ENCODE data around the gene TACC2.

The TACC2 gene

DNA sequence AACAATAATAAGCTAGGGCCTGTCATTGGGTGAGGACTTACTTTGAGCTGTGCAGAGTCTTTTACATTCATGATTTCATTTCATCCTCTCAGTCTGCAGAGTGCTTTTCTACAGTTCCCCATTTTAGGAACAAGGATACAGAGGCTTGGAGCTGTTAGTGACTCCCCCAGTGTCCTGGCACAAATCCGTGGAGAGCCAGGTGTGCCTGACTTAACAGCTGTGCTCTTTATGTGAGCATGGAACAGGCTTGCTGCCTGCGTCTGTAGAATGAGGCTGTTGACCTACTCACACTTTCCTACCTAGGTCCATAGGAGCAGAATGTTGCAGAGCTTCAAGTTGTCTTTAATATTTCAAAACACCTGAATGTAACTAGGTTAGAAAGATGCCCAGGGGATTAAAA lies 231.8 kb downstream of the TACC2 start:
- no peak for DNase-seq (ENCODE audit: low read depth in 2 of 2)

DNA sequence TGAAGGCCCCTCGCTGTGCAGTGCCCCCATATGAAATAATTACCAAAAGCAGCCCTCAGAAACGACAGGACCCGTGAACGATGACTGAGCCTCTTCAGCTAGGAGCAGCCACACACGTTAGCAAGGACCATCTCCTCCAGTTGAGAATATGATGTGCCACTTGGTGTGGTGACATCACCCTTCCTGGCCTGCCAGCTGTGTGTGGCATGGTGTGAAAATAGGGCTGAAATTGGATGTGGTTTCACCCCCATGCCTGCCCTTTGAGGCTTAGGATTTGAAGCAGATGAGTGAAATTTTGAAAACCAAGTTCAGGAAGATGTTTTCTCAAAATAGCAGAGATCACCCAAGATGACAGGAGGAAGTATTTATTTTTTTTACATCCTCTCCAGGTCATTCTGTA lies 233.0 kb downstream of the TACC2 start:
- no peak for DNase-seq (ENCODE audit: low read depth in 2 of 2)

DNA sequence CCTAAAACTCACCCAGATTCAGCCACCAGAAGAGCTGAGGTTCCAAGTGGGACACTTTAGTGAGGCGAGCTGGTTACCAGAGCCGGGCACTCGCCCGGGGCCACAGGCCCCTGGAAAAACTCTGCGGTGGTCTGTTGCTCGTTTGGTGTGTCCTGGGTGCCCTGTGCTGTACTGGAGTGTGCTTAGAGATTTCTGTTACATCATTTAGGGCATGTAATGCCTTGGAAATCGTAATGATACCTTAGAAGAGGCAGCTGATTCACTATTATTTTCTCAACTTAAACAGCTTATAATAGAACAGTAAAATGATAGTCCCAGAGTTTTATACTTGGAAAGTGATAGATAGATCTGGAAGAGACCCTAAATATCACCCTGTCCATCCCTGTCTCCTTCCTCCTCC lies 233.7 kb downstream of the TACC2 start:
- DNase-seq (ENCODE audit: low read depth in 2 of 2) = no peak

DNA sequence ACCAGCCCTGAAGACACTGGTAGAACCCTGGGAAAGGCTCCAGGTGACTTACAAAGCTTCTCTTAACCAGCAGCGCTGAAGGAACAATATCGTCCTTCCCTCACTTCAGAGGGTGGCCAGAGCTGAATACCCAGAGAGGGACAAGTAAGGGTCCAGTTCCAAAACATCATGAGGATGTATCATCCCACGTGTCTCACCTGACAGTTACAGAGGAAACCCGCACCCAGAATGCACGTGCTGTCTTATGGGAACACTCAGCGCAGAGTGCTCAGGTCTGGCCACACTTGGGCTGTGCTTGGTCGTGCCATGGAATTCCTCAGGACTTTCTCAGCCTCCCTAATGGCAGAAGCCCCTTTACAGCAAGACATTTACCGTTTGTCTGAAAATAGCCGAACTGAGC lies 235.2 kb downstream of the TACC2 start:
- DNase-seq (ENCODE audit: low read depth in 2 of 2) = no peak

- no peak for DNase-seq (ENCODE audit: low read depth in 2 of 2)
These were observed 236.4 kb downstream of the TACC2 start for GRCh38 chr10:122225330-122225729.

DNA sequence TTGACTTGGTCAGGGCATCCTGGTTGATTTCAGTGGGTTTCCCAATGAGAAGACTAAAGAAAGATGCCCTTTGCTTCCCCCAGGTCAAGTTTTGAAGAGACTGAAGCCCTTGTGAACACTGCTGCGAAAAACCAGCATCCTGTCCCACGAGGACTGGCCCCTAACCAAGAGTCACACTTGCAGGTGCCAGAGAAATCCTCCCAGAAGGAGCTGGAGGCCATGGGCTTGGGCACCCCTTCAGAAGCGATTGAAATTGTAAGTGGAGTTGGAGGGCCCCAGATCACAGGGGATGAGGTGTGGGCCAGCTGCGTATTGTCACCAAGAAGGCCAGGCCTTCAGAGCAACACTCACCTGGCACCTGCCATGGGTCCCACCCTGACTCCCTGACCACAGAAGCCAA lies 238.8 kb downstream of the TACC2 start:
- no peak for DNase-seq (ENCODE audit: low read depth in 2 of 2)

DNA sequence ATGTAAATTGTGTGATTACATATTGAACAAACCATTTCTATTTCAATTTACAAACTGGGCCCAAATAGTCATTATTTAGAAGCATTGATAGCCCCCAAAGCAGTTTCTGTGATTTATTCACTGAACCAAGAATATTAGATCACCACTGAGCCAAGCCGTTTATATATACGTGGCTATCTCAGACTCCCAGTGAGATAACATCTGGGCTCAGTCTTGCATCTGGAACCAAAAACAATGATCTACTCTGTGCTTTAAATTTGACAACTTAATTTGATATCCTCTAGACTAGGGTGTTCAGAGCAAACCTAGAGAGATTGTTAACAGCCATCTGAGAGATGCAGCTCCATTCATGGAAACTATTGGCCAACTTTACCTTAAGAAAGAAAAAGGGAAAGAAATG lies 240.7 kb downstream of the TACC2 start:
- DNase-seq (ENCODE audit: low read depth in 2 of 2) = no peak

- no peak for DNase-seq (ENCODE audit: low read depth in 2 of 2)
These were observed 241.3 kb downstream of the TACC2 start for GRCh38 chr10:122230222-122230621.

GRCh38 chr10:122232769-122233168 lies 243.8 kb downstream of the TACC2 start:
- peak; percentile 78 to 80 for DNase-seq (ENCODE audit: low read depth in 2 of 2)

DNA sequence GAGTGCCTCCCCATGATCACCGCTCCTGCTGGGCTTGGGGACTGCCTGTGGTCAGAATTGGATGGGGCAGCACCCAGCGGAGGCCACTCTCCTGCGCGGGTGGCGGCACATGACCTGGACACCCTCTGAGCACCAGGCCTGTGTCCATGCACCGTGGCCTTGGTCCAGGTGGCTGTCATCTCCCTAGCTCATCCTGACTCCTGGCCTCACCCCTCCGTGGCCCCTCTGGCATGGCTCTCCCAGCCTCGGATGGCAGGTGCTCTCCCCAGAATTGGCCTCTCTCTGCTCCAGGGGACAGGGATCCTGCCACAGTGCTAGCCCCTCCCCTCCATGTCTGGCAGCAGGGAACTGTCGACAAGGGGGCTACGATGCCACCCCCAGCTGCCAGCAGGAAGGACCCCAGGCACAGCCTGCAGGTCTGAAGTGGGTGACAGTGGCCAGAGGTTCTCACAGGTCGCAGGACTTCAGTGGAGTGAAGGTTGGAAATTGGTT lies 244.9 kb downstream of the TACC2 start:
- no peak for DNase-seq (ENCODE audit: low read depth in 2 of 2)

GRCh38 chr10:122234416-122234815 lies 245.5 kb downstream of the TACC2 start:
- no peak for DNase-seq (ENCODE audit: low read depth in 2 of 2)

- no peak for DNase-seq (ENCODE audit: low read depth in 2 of 2)
These were observed 247.8 kb downstream of the TACC2 start for GRCh38 chr10:122236690-122237306.

DNA sequence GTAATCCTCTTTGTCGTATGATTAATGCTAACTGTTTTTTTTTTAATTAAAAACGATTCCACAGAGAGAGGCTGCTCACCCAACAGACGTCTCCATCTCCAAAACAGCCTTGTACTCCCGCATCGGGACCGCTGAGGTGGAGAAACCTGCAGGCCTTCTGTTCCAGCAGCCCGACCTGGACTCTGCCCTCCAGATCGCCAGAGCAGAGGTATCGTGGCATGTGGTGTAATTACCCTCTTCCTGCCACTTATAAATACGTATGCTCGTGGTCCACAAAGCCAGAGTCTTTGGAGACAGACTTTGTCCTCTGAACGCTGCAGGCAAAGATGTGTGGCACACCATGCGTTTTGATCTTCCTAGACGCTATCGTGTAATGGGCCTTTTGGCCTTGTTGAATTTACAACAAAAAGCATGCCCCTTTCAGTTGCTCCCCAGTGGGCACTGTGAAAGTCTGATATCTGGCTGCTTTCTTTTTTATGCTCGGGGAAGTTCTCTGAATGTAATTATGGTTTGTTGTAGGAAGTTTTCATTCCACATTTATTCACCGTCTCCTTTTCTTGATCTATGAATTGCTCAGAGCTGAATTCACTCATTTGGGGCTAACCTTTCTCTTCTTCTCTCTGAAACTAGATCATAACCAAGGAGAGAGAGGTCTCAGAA lies 248.5 kb downstream of the TACC2 start:
- no peak for DNase-seq (ENCODE audit: low read depth in 2 of 2)

DNA sequence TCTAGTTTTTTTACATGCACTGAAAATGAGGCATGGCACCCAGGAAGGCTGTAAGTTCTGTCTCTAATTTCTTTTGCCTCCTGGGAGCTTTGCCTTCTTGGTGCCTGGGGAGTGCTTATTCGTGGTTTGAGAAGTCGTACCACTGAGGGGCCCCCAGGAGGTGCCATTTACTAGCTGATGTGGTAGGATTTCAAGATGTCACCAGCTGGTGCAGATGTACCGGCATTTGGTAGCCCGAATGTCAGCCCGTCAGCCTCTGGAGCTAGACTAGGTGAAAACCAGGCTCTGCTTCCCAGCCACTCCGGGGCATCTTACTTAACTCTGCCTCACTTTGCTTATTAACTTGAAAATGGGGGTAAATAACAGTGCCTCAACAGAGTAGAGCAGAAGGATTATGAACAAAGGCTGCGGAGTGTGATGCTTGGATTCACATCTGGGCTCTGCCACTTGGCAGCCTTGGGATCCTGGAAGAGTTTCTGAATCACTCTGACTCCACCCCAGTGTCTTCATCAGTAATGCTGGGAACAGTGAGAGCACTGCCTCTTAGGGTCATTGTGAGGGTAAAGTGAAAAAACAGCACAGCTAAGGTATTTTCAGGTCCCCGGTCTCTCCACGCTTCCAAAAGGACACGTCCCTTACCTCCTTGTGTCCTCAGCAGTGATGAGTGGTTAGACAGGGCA lies 250.8 kb downstream of the TACC2 start:
- no peak for DNase-seq (ENCODE audit: low read depth in 2 of 2)

DNA sequence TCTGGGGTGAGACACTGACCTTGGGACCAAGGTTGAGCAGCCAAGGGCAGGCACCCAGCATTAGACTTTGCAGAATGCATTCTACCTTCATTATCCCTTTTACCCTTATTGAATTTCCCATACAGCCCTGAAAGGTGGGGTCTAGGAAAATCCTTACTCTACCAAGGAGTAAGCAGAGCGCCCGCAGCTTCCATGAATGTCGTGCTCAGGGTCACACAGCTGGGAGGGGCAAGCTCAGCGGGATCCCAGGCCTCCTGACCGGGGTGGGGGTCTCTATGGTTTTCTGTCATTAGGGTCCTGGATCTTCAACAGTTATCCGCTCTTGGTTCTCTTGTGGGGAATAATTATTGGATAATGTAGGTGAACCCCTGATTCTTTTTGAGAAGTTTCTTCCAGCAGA lies 251.4 kb downstream of the TACC2 start:
- DNase-seq (ENCODE audit: low read depth in 2 of 2) = no peak

GRCh38 chr10:122241836-122242235 lies 252.9 kb downstream of the TACC2 start:
- DNase-seq (ENCODE audit: low read depth in 2 of 2) = no peak

GRCh38 chr10:122243550-122243949 lies 254.6 kb downstream of the TACC2 start:
- peak; percentile 48 to 49 for DNase-seq (ENCODE audit: low read depth in 2 of 2)

- DNase-seq (ENCODE audit: low read depth in 2 of 2) = no peak
These were observed 255.3 kb downstream of the TACC2 start for GRCh38 chr10:122244001-122244975.

- DNase-seq (ENCODE audit: low read depth in 2 of 2) = no peak
These were observed 256.2 kb downstream of the TACC2 start for GRCh38 chr10:122245136-122245535.

GRCh38 chr10:122245897-122246296 lies 256.9 kb downstream of the TACC2 start:
- DNase-seq (ENCODE audit: low read depth in 2 of 2) = no peak

- no peak for DNase-seq (ENCODE audit: low read depth in 2 of 2)
These were observed 258.0 kb downstream of the TACC2 start for GRCh38 chr10:122246830-122247520.
